K562 (cell line): ENCODE results near the gene ACP1. TPM values are rescaled to one million over a fixed set of nuclear protein-coding genes. Genes with fewer than 3 reads are reported as not detected.

Experiments used
- CBX3 ChIP-seq, 2 experiments: IDR thresholded peaks; 1 replicate in 1 of 2; 2 replicates in 1 of 2; pipeline ENCODE4 v1.6.1; 2012; ENCODE audit warnings: inconsistent platforms in 2 of 2, low read length in 2 of 2, borderline replicate concordance in 1 of 2, control low read depth in 1 of 2
- CEBPB ChIP-seq: fragments of 450-650 bp; IDR thresholded peaks from 2 replicates; pipeline ENCODE4 v1.6.1; 2016; ENCODE audit warnings: missing genetic modification characterization, missing compliant biosample characterization
- CHAMP1 ChIP-seq: fragments of 450-650 bp; IDR thresholded peaks from 2 replicates; pipeline ENCODE4 v1.6.1; 2016; ENCODE audit warnings: mild to moderate bottlenecking
- CHD2 ChIP-seq: IDR thresholded peaks from 2 replicates; pipeline ENCODE4 v1.6.1; 2011; ENCODE audit warnings: low read depth, low read length
- E2F6 ChIP-seq, 2 experiments: IDR thresholded peaks; 2 replicates each; pipeline ENCODE4 v1.6.1; 2011; ENCODE audit warnings: borderline replicate concordance in 1 of 2, control low read depth in 1 of 2, low read depth in 1 of 2, low read length in 1 of 2, mild to moderate bottlenecking in 1 of 2, mixed read lengths in 1 of 2, moderate library complexity in 1 of 2; ENCODE audit not compliant: insufficient read depth in 1 of 2, insufficient read length in 1 of 2, poor library complexity in 1 of 2, severe bottlenecking in 1 of 2; ENCODE audit errors: extremely low read depth in 1 of 2
- EZH2 ChIP-seq: IDR thresholded peaks from 2 replicates; pipeline ENCODE4 v1.6.1; 2012; ENCODE audit warnings: low read depth, mild to moderate bottlenecking, inconsistent platforms, low read length, borderline replicate concordance
- GATAD2B ChIP-seq: fragments of 450-650 bp; IDR thresholded peaks from 2 replicates; pipeline ENCODE4 v1.6.1; 2017; ENCODE audit warnings: mild to moderate bottlenecking, borderline replicate concordance
- JUN ChIP-seq, 2 experiments: sonication (generic) in 1 of 2; formaldehyde crosslinking in 1 of 2; IDR thresholded peaks; 2 replicates each; pipeline versions ENCODE4 v1.6.1 to v1.8.0; 2012 to 2022; ENCODE audit warnings: borderline replicate concordance in 2 of 2, mild to moderate bottlenecking in 2 of 2, improper control_type of control experiment in 1 of 2, low read depth in 1 of 2, low read length in 1 of 2, missing genetic modification reagents in 1 of 2
- KAT8 ChIP-seq: fragments of 450-650 bp; IDR thresholded peaks from 2 replicates; pipeline ENCODE4 v1.6.1; 2016; ENCODE audit warnings: low read depth, mild to moderate bottlenecking
- MXI1 ChIP-seq: IDR thresholded peaks from 2 replicates; pipeline ENCODE4 v1.6.1; 2011; ENCODE audit warnings: low read depth, mild to moderate bottlenecking, improper control_type of control experiment, low read length
- POLR2AphosphoS5 ChIP-seq: IDR thresholded peaks from 2 replicates; pipeline ENCODE4 v1.6.1; 2011; ENCODE audit warnings: mild to moderate bottlenecking, low read depth, low read length, moderate library complexity; ENCODE audit not compliant: control insufficient read depth, insufficient read depth
- SIRT6 ChIP-seq: IDR thresholded peaks from one replicate; pipeline ENCODE4 v1.6.1; 2012; ENCODE audit warnings: low read depth, mild to moderate bottlenecking, control low read depth, inconsistent platforms, low read length, moderate library complexity
- SRSF3 ChIP-seq: fragments of 200-400 bp; formaldehyde crosslinking; IDR thresholded peaks from 2 replicates; pipeline ENCODE4 v1.6.1; 2016; ENCODE audit warnings: mild to moderate bottlenecking, low read length, moderate library complexity; ENCODE audit not compliant: insufficient read depth
- SRSF9 ChIP-seq: fragments of 200-400 bp; formaldehyde crosslinking; IDR thresholded peaks from 2 replicates; pipeline ENCODE4 v1.6.1; 2017; ENCODE audit warnings: low read depth, low read length, borderline replicate concordance
- ZBTB43 ChIP-seq: sonication (generic); formaldehyde crosslinking; IDR thresholded peaks from 2 replicates; pipeline ENCODE4 v1.8.0; 2023; ENCODE audit warnings: mild to moderate bottlenecking, missing genetic modification reagents
- ZEB2 ChIP-seq: fragments of 450-650 bp; IDR thresholded peaks from 2 replicates; pipeline ENCODE4 v1.6.1; 2016
- ZNF12 ChIP-seq: sonication (generic); formaldehyde crosslinking; IDR thresholded peaks from 2 replicates; pipeline ENCODE4 v1.4.0; 2020; ENCODE audit warnings: mild to moderate bottlenecking, missing genetic modification reagents
- ZNF133 ChIP-seq: fragments of 250-450 bp; sonication (Bioruptor Pico); IDR thresholded peaks from 2 replicates; pipeline ENCODE4 v1.4.0; 2020; ENCODE audit warnings: mild to moderate bottlenecking
- ZNF174 ChIP-seq: fragments of 250-450 bp; sonication (Bioruptor Pico); IDR thresholded peaks from 2 replicates; pipeline ENCODE4 v1.4.0; 2020; ENCODE audit warnings: mild to moderate bottlenecking
- ZNF175 ChIP-seq: fragments of 200-800 bp; sonication (Bioruptor generic); IDR thresholded peaks from 2 replicates; pipeline ENCODE4 v1.6.1; 2016; ENCODE audit warnings: low read depth, mild to moderate bottlenecking, missing genetic modification characterization, missing compliant biosample characterization
- polyA plus RNA-seq, 8 experiments: library from polyadenylated mRNA; depleted of rRNA in 4 of 8; stranded (reverse) in 5 of 8; unstranded in 3 of 8; fragments of >200 nt; fragmentation: Nextera tagmentation in 2 of 8; fragmentation: Illumina TruSeq in 1 of 8; extraction: Ambion mirVana in 2 of 8; extraction: Trizol in 1 of 8; gene quantifications; 2 replicates each; pipeline versions ENCODE4 v1.2.1 to v1.2.3, GENCODE V29; 2011 to 2014; ENCODE audit warnings: inconsistent platforms in 1 of 8, missing spikeins in 1 of 8
- total RNA-seq, 7 experiments: library from RNA; depleted of rRNA in 6 of 7; stranded (reverse); fragments of >200 nt in 6 of 7; fragmentation: Illumina TruSeq in 2 of 7; extraction: Trizol in 2 of 7; gene quantifications; 2 replicates each; pipeline versions ENCODE4 v1.2.1 to v1.2.3, GENCODE V29; 2011 to 2021; ENCODE audit warnings: low replicate concordance in 1 of 7
- TF ChIP-seq, protein P1 (sequence below): fragments of 450-650 bp; IDR thresholded peaks from 2 replicates; pipeline ENCODE4 v1.6.1; 2014; ENCODE audit warnings: low read depth, mild to moderate bottlenecking, moderate library complexity, borderline replicate concordance

The ACP1 gene
- total and polyA plus RNA-seq, 9 of the 15 experiments (the other 6 are each of a cell fraction or from before 2014, with no cell fraction given) = 139 to 493 (median 189) TPM

DNA sequence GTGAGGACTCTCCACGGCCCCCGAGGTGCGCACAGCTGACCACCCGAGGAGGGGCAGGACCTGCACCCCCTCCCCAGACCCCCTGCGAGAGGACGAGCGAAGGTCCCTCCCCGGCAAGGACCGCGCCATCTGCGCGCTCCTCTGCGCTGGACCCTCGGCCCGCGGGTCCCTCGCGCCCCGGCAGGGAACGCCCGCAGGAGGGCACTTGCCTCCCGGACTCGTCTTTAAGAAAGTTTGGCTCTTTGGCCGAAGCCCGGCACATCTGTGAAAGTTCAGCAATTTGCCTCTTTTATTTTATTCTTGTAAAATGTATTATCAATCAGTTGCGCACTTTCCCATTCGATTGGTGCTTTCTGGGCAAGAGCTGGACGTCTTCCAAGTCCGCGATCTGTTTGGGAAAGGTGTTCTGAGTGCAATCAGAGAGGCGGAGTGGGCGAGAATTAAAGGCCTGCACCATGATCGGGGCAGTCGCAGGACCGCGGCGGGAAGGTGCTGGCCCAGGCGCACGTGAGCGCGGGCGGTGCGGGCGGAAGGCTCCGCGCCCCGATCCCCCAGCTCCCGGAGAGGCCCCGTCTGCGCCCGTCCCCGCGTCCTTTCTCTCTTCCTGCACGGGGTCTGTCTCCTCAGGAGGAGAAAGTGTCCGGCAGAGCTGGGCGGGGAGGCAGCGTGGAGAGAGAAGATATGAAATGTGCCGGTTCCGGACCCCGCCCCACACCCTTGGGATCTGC, 24.8 kb downstream of the ACP1 start (continued):
- TF ChIP-seq, protein P1, sequence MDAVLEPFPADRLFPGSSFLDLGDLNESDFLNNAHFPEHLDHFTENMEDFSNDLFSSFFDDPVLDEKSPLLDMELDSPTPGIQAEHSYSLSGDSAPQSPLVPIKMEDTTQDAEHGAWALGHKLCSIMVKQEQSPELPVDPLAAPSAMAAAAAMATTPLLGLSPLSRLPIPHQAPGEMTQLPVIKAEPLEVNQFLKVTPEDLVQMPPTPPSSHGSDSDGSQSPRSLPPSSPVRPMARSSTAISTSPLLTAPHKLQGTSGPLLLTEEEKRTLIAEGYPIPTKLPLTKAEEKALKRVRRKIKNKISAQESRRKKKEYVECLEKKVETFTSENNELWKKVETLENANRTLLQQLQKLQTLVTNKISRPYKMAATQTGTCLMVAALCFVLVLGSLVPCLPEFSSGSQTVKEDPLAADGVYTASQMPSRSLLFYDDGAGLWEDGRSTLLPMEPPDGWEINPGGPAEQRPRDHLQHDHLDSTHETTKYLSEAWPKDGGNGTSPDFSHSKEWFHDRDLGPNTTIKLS = no peak
- peak; percentile 57 to 89 for TF ChIP-seq E2F6 (IDR thresholded peaks at IDR 0.05; ENCODE audit: borderline replicate concordance in 1 of 2, extremely low read depth in 1 of 2, insufficient read depth in 1 of 2, insufficient read length in 1 of 2, low read depth in 1 of 2, low read length in 1 of 2, poor library complexity in 1 of 2, severe bottlenecking in 1 of 2)
- no peak for TF ChIP-seq ZEB2
- TF ChIP-seq EZH2 = no peak
- no peak for TF ChIP-seq KAT8
- TF ChIP-seq CHAMP1 = no peak
- no peak for TF ChIP-seq SRSF3
- no peak for TF ChIP-seq ZNF175
- no peak for TF ChIP-seq ZBTB43
- TF ChIP-seq ZNF133 (CRISPR knock-in tag) = no peak
- no peak for TF ChIP-seq ZNF174
- TF ChIP-seq CEBPB = no peak
- no peak for TF ChIP-seq CHD2
- no peak for TF ChIP-seq MXI1
- TF ChIP-seq SIRT6 = no peak
- TF ChIP-seq POLR2AphosphoS5 = no peak
- no peak for TF ChIP-seq GATAD2B
- no peak for TF ChIP-seq ZNF12 (CRISPR knock-in tag)
- TF ChIP-seq CBX3 (IDR thresholded peaks at IDR 0.05; ENCODE audit: borderline replicate concordance in 1 of 2, low read length in 2 of 2) = no peak
- no peak for TF ChIP-seq SRSF9
- TF ChIP-seq JUN (IDR thresholded peaks at IDR 0.05; ENCODE audit: borderline replicate concordance, low read depth, low read length) = no peak
- TF ChIP-seq JUN (CRISPR knock-in tag; IDR thresholded peaks at IDR 0.05; ENCODE audit: borderline replicate concordance) = no peak
